Fibroblast of lung (primary cell): ENCODE measurements around the gene DDX31. TPM values are rescaled to one million over a fixed set of nuclear protein-coding genes. Genes with fewer than 3 reads are reported as not detected.

Experiments
- DNase-seq, 2 donors: peaks; one replicate each; pipeline versions ENCODE4 v3.0.0 to v3.0.0-alpha.2; 2010; ENCODE audit warnings: low read depth in 2 of 2
- H2AFZ ChIP-seq: 2 replicates; pipeline ENCODE4 v1.5.1; 2012; ENCODE audit warnings: low read length, control low read depth, inconsistent platforms
- H3K27ac ChIP-seq: 2 replicates; pipeline ENCODE4 v1.5.1; 2011; ENCODE audit warnings: low read length, control low read depth; ENCODE audit not compliant: insufficient read depth
- H3K27me3 ChIP-seq: 2 replicates; pipeline ENCODE4 v1.5.1; 2011; ENCODE audit warnings: mild to moderate bottlenecking, low read length; ENCODE audit not compliant: control insufficient read depth, insufficient read depth
- H3K36me3 ChIP-seq: 2 replicates; pipeline ENCODE4 v1.5.1; 2011; ENCODE audit warnings: low read length; ENCODE audit not compliant: control insufficient read depth, insufficient read depth
- H3K4me1 ChIP-seq: 2 replicates; pipeline ENCODE4 v1.5.1; 2011; ENCODE audit warnings: low read length; ENCODE audit not compliant: control insufficient read depth, insufficient read depth; ENCODE audit errors: extremely low read depth
- H3K4me2 ChIP-seq: 2 replicates; pipeline ENCODE4 v1.5.1; 2011; ENCODE audit warnings: low read length, control low read depth; ENCODE audit not compliant: insufficient read depth; ENCODE audit errors: extremely low read depth
- H3K4me3 ChIP-seq, 4 experiments: fragments of 200-600 bp in 1 of 4; sonication (generic) in 1 of 4; replicated peaks in 1 of 4; 2 replicates each; pipeline ENCODE4 v1.5.1; 2011 to 2016; ENCODE audit warnings: low read length in 4 of 4, low read depth in 3 of 4, mild to moderate bottlenecking in 3 of 4, control low read depth in 2 of 4, inconsistent platforms in 1 of 4, mixed read lengths in 1 of 4; ENCODE audit not compliant: insufficient read depth in 1 of 4; ENCODE audit errors: control extremely low read depth in 1 of 4
- H3K79me2 ChIP-seq: 2 replicates; pipeline ENCODE4 v1.5.1; 2012; ENCODE audit warnings: mild to moderate bottlenecking, low read length, inconsistent platforms; ENCODE audit not compliant: control insufficient read depth, insufficient read depth
- H3K9ac ChIP-seq: 2 replicates; pipeline ENCODE4 v1.5.1; 2011; ENCODE audit warnings: mild to moderate bottlenecking, low read length, control low read depth; ENCODE audit not compliant: insufficient read depth
- H3K9me3 ChIP-seq: 2 replicates; pipeline ENCODE4 v1.5.1; 2012; ENCODE audit warnings: low read depth, low read length; ENCODE audit not compliant: control insufficient read depth, insufficient read depth
- H4K20me1 ChIP-seq: 2 replicates; pipeline ENCODE4 v1.5.1; 2011; ENCODE audit warnings: low read length; ENCODE audit not compliant: control insufficient read depth, insufficient read depth; ENCODE audit errors: extremely low read depth
- EZH2 ChIP-seq: IDR thresholded peaks from 2 replicates; pipeline ENCODE4 v1.5.1; 2012; ENCODE audit warnings: low read length, control low read depth, mild to moderate bottlenecking; ENCODE audit errors: missing control alignments
- polyA plus RNA-seq, 2 donors: library from polyadenylated mRNA; depleted of rRNA in 1 of 2; stranded (reverse) in 1 of 2; unstranded in 1 of 2; fragments of >200 nt; gene quantifications; 2 replicates each; pipeline ENCODE4 v1.2.1, GENCODE V29; 2011 to 2012; ENCODE audit warnings: missing spikeins in 1 of 2
- total RNA-seq: library from RNA; depleted of rRNA; stranded (reverse); fragments of >200 nt; gene quantifications from 2 replicates; pipeline ENCODE4 v1.2.1, GENCODE V29; 2014
- TF ChIP-seq, protein P1 (sequence below), 2 donors: IDR thresholded peaks in 1 of 2; conservative IDR thresholded peaks in 1 of 2; 1 replicate in 1 of 2; 2 replicates in 1 of 2; pipeline ENCODE4 v1.5.1; 2011 to 2012; ENCODE audit warnings: low read length in 2 of 2, control low read depth in 1 of 2, inconsistent platforms in 1 of 2, low read depth in 1 of 2, mild to moderate bottlenecking in 1 of 2

Gene DDX31
- total and polyA plus RNA-seq, 2 donors (not counting 1 experiment from before 2014, with no cell fraction given), result 10.1 to 10.8 TPM

DNA sequence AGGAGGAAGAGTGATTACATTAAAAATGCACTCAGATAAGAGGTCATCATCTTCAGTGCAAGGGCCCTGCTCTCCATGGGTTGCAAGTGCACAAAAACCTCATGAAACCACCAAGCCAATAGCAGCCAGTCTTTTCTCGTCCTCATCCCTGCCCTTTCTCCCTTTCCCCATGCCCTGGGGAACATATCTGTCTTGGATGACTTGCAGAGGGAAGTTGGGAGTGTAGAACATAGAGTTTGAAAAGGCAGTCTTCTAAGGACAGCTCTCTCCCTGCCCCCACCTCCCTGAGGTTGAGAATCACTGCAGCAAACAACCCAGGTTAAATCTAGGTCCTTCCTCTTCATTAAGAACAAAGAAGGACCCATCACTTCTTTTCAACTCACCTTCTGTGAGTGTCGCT is 22.0 kb downstream of the DDX31 start:
- H4K20me1 ChIP-seq, result no peaks in the 10 kb centered on the region
- peak in 1 of 2 donors; percentile 70 for DNase-seq
- no peaks in the 10 kb centered on the region for H3K27me3 ChIP-seq
- peak overlapping the region; percentile 80 for H3K27ac ChIP-seq
- no peak overlapping the region for H2AFZ ChIP-seq
- no peaks in the 10 kb centered on the region for H3K9me3 ChIP-seq
- H3K79me2 ChIP-seq, result no peaks in the 10 kb centered on the region
- TF ChIP-seq, protein P1, sequence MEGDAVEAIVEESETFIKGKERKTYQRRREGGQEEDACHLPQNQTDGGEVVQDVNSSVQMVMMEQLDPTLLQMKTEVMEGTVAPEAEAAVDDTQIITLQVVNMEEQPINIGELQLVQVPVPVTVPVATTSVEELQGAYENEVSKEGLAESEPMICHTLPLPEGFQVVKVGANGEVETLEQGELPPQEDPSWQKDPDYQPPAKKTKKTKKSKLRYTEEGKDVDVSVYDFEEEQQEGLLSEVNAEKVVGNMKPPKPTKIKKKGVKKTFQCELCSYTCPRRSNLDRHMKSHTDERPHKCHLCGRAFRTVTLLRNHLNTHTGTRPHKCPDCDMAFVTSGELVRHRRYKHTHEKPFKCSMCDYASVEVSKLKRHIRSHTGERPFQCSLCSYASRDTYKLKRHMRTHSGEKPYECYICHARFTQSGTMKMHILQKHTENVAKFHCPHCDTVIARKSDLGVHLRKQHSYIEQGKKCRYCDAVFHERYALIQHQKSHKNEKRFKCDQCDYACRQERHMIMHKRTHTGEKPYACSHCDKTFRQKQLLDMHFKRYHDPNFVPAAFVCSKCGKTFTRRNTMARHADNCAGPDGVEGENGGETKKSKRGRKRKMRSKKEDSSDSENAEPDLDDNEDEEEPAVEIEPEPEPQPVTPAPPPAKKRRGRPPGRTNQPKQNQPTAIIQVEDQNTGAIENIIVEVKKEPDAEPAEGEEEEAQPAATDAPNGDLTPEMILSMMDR (conservative IDR thresholded peaks at IDR 0.05 in 1 of 2, IDR thresholded peaks at IDR 0.05 in 1 of 2; ENCODE audit: low read depth in 1 of 2, low read length in 2 of 2), result no peak
- TF ChIP-seq EZH2, result no peak
- H3K9ac ChIP-seq, result no peak overlapping the region
- peak overlapping the region in 1 of 4 experiments; percentile 11 for H3K4me3 ChIP-seq
- H3K4me1 ChIP-seq, result peaks cover 12% of the 10 kb centered on the region
- H3K36me3 ChIP-seq, result peaks cover 12% of the 10 kb centered on the region
- peak overlapping the region; percentile 63 for H3K4me2 ChIP-seq

DNA sequence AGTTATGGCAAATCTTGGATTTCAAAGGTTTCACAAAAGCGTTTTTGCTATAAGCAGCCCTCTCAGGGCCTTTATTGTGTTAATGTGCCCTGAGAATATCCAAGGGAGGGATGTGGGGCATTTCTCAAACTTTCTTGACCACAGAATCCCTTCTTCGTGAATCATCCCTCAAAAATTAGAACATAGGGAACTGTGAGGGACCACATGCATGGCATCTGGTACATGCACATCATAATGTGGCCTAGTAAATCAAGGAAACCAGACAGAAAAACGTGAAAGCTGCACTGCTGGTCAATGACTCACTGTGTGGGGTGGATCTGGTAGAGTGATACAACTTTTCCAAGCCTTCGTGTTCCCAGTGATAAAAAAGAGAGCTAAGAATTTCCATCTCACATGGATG is 22.4 kb downstream of the DDX31 start:
- H4K20me1 ChIP-seq, result no peaks in the 10 kb centered on the region
- peak overlapping the region; percentile 63 for H3K4me2 ChIP-seq
- no peaks in the 10 kb centered on the region for H3K9me3 ChIP-seq
- H3K27me3 ChIP-seq, result no peaks in the 10 kb centered on the region
- H3K4me1 ChIP-seq, result peaks cover 12% of the 10 kb centered on the region
- H3K27ac ChIP-seq, result peak overlapping the region; percentile 80
- H3K36me3 ChIP-seq, result peaks cover 12% of the 10 kb centered on the region
- no peak for TF ChIP-seq EZH2
- TF ChIP-seq, protein P1 (conservative IDR thresholded peaks at IDR 0.05 in 1 of 2, IDR thresholded peaks at IDR 0.05 in 1 of 2; ENCODE audit: low read depth in 1 of 2, low read length in 2 of 2), result no peak
- peak; percentile 99 for DNase-seq
- no peaks in the 10 kb centered on the region for H3K79me2 ChIP-seq
- no peak overlapping the region for H3K4me3 ChIP-seq
- no peak overlapping the region for H3K9ac ChIP-seq
- no peak overlapping the region for H2AFZ ChIP-seq

DNA sequence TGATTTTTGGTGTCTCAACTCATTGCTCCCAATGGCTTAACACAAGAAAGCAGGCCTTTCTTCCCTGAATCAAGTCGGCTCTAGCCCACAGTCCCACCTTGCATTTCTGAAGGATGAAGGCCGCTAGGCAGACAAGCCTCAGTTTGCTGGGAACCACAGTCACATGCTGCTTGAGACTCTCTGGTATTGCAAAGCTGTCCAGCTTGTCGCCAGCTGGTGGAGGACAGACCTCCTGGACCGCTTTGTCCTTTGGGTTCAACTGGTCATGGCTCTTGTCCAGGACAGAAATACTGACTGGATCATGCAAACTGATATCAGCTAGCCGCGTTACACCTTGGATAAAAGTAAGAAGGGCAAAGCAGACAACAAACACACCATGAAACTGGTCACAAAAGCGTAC is 23.1 kb downstream of the DDX31 start:
- Histone ChIP-seq H3K9ac (no peak overlapping the region), H3K79me2 (no peaks in the 10 kb centered on the region), H2AFZ (no peak overlapping the region), H4K20me1 (no peaks in the 10 kb centered on the region), H3K36me3 (peaks cover 12% of the 10 kb centered on the region), H3K9me3 (no peaks in the 10 kb centered on the region), H3K4me3 (no peak overlapping the region), H3K4me2 (no peak overlapping the region), H3K27ac (peak overlapping the region; percentile 79), H3K4me1 (peaks cover 12% of the 10 kb centered on the region), H3K27me3 (no peaks in the 10 kb centered on the region)
- TF ChIP-seq, protein P1 (conservative IDR thresholded peaks at IDR 0.05 in 1 of 2, IDR thresholded peaks at IDR 0.05 in 1 of 2; ENCODE audit: low read depth in 1 of 2, low read length in 2 of 2), result no peak
- no peak for TF ChIP-seq EZH2
- DNase-seq, result peak in 1 of 2 donors; percentile 47
